Vagina (tissue), 2 donors: ENCODE results near the gene TMX4.

Experiments used
- POLR2A ChIP-seq, 2 donors: fragments of 450-650 bp; IDR thresholded peaks; one replicate each; pipeline ENCODE4 v1.6.1; 2017; ENCODE audit warnings: antibody characterized with exemption in 2 of 2, mild to moderate bottlenecking in 2 of 2, moderate library complexity in 2 of 2
- POLR2AphosphoS5 ChIP-seq, 2 donors: sonication (generic); formaldehyde crosslinking; IDR thresholded peaks; one replicate each; pipeline ENCODE4 v1.9.0; 2017; ENCODE audit warnings: antibody characterized with exemption in 2 of 2, mild to moderate bottlenecking in 2 of 2, low read depth in 1 of 2; ENCODE audit not compliant: insufficient read depth in 1 of 2
- TF ChIP-seq, protein P1 (sequence below), 3 experiments: fragments of 450-650 bp in 2 of 3; fragments of 200-600 bp in 1 of 3; sonication (generic) in 1 of 3; IDR thresholded peaks; one replicate each; pipeline ENCODE4 v1.5.1; 2017 to 2019; ENCODE audit warnings: antibody characterized with exemption in 3 of 3, mild to moderate bottlenecking in 2 of 3, moderate library complexity in 2 of 3

DNA sequence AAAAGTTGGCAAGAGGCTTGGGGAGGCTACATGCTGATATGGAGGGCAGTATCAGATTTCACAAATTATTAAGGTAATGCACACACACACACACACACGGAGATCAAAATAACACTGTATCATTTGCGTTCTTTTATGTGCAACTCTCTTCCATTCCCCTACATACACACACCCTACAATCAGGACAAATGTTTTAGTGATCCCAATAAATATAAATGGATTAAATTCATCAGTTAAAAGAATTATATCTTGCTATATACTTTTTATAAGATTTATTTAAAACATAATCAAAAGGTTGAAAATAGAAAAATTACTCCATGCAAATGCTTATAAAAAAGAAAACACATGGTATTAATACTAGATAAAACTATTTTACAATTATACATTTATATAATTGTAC, 25.9 kb downstream of the TMX4 start:
- TF ChIP-seq, protein P1, sequence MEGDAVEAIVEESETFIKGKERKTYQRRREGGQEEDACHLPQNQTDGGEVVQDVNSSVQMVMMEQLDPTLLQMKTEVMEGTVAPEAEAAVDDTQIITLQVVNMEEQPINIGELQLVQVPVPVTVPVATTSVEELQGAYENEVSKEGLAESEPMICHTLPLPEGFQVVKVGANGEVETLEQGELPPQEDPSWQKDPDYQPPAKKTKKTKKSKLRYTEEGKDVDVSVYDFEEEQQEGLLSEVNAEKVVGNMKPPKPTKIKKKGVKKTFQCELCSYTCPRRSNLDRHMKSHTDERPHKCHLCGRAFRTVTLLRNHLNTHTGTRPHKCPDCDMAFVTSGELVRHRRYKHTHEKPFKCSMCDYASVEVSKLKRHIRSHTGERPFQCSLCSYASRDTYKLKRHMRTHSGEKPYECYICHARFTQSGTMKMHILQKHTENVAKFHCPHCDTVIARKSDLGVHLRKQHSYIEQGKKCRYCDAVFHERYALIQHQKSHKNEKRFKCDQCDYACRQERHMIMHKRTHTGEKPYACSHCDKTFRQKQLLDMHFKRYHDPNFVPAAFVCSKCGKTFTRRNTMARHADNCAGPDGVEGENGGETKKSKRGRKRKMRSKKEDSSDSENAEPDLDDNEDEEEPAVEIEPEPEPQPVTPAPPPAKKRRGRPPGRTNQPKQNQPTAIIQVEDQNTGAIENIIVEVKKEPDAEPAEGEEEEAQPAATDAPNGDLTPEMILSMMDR (IDR thresholded peaks at IDR 0.05) = no peak
- TF ChIP-seq POLR2A (IDR thresholded peaks at IDR 0.05) (no peak), POLR2AphosphoS5 (IDR thresholded peaks at IDR 0.05; ENCODE audit: insufficient read depth in 1 of 2, low read depth in 1 of 2) (no peak)
